Stimulated activated CD8-positive, alpha-beta memory T cell treated with anti-CD3 and anti-CD28 coated beads, Interleukin-7, amount 100 ng/mL, for 1 hour (primary cell): ENCODE data around the gene OR9G1.
"Not testable (repeated sequence)": the region's sequence is repeated elsewhere in the genome, so short reads cannot be mapped to it uniquely, and the experiment has no call there.

Experiments used
- DNase-seq, 2 donors: peaks; one replicate each; pipeline ENCODE4 v3.0.0-alpha.2; 2020; ENCODE audit warnings: low read depth in 2 of 2

The OR9G1 gene, protein sequence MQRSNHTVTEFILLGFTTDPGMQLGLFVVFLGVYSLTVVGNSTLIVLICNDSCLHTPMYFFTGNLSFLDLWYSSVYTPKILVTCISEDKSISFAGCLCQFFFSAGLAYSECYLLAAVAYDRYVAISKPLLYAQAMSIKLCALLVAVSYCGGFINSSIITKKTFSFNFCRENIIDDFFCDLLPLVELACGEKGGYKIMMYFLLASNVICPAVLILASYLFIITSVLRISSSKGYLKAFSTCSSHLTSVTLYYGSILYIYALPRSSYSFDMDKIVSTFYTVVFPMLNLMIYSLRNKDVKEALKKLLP

DNA sequence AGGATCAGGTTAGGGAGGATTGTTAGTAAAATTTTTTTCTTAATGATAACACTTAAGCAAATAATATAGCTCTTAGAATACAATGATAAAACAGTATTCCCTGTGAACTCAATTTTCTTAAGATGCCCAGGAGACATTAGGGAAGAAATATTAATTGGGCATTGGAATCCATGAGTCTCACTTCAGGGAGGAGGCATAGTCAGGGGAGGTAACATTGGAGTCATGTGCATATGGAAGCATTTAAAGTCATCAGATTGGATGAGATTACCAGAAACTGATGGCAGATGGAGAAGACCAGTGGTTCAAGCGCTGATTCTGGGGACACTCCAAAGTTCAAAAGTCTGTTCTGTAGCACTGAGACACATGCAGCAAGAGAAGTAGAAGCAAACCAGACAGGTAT, at the start of gene OR9G1:
Gene OR9G1, plus strand, starts transcription at position 301 of the 400 bp plus-strand sequence. CDS start 1,293 bp downstream, outside the sequence.
- DNase-seq = no peak

DNA sequence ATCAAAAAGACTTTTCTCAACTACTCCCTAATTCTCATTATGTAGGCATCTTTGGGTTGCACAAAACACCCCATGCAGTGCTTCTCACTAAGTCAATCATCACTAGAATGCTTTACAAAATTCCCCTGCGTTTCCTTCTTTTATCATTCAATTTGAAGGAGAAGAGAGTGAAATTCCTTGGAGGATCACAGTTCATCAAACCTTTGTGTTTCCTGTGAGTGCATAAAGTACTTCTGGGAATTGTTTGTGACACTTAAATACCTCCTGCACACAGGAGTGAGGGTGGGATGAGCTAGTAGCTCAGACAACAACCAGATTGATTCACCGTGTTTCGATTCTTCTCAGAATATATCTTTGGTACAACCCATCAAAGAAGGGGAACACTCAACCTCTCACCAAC, 39.1 kb upstream of the OR9G1 start:
- DNase-seq = no peak

DNA sequence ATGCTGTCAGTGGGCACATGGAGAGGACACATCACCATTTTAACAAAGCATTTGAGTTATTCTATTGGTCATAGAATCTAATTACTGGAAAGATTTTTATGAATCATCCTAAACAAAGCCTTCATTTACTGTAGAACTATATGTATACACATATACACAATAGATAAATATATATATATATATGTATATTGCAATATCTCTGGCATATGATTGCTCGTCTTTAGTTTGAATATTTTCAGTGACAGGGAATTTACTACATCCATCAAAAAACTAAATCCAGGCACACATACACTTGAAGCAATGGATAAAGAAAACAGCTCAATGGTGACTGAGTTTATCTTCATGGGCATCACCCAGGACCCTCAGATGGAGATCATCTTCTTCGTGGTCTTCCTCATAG, 35.5 kb upstream of the OR9G1 start, which contains the start of gene OR5AR1:
Gene OR5AR1, plus strand, starts transcription at position 301 of the 400 bp plus-strand sequence. Its CDS starts 0 bp downstream, at position 301.
- DNase-seq = no peak

DNA sequence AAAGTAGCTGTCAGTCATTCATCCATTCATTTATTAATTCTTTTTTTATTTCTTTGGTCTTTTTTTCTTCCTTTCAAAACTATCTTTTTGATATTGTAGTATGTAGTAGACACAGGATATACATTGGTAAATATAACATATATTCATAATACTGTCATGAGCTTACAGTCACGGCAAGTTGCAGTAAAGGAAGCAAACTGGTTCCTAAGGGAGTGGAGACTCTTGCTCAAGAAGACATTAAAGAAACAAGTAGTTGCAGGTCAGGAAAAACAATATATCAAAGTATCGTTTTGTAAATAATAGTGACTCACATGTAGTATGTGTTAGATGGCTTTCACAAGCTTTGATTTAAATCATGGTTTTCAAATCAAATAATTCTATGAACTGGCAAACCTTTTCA, 27.9 kb upstream of the OR9G1 start:
- DNase-seq = no peak

DNA sequence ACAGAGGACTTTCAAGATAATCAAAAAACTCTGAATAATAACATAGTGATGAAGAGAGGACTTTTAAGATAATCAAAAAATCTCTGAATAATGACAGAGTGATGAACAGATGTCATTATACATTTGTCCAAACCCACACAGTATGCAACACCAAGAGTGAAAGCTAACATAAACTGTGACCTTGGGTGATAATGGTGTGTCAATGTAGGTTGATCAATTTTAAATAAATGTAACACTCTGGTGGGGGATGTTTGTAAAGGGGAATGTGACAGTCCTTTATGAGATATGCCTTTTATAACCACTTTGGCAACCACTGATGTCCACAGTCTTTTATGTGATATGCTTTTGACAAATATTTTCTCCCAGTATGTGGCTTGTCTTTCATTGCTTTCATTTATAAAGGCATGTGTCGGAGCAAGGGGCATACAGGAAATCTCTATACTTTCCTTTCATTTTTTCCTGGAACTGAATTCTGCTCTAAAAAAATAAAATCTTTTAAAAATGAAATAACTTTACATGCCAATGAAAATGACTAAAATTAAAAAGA, 10.3 kb upstream of the OR9G1 start:
- DNase-seq = no peak

DNA sequence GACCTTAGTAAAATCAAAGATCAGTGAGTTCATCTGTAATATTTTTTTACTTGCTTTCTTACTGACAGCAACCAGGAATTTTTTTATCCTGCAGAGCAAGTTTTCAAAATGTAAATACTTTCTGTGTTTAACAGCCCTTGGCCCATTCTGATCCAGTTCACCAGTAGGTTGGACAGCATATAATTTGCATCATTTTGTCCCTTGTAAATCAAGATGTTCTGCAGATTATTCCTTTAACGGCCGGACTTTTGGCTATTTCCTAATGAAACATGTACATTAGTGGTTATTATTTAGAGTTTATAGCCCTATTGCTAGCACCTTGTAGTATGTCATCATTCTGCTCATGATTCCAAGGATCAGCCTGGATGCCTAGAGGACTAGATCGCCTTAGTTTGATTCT, 7.7 kb upstream of the OR9G1 start:
- not testable (repeated sequence) for DNase-seq

DNA sequence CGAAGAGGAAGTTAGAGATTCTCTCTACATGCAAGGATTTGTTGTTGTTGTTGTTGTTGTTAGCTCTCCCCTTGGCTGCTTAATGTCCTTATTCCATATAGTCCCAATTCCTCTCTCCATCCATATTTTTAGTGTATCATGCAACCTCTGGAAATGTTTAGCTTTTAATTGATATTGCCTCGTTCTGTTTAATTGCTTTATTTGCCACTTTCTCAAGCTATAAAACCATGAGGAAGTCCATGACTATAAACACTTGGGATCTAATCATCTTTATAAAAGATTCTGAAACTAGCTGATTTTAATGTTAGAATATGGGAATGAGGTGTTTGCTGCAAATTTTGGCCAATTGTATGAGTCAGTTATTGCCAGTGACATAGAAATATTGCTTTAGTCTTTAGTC, 5.5 kb upstream of the OR9G1 start:
- no peak for DNase-seq

DNA sequence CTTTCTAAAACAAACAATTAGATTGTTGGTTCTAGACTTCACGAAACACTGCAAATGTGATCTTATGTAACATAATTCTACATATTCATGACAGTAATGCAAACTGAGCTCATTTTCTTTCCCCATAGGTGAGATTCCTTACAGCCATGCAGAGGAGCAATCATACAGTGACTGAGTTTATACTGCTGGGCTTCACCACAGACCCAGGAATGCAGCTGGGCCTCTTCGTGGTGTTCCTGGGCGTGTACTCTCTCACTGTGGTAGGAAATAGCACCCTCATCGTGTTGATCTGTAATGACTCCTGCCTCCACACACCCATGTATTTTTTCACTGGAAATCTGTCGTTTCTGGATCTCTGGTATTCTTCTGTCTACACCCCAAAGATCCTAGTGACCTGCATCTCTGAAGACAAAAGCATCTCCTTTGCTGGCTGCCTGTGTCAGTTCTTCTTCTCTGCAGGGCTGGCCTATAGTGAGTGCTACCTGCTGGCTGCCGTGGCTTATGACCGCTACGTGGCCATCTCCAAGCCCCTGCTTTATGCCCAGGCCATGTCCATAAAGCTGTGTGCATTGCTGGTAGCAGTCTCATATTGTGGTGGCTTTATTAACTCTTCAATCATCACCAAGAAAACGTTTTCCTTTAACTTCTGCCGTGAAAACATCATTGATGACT, 1.5 kb downstream of the OR9G1 start:
- DNase-seq = no peak

DNA sequence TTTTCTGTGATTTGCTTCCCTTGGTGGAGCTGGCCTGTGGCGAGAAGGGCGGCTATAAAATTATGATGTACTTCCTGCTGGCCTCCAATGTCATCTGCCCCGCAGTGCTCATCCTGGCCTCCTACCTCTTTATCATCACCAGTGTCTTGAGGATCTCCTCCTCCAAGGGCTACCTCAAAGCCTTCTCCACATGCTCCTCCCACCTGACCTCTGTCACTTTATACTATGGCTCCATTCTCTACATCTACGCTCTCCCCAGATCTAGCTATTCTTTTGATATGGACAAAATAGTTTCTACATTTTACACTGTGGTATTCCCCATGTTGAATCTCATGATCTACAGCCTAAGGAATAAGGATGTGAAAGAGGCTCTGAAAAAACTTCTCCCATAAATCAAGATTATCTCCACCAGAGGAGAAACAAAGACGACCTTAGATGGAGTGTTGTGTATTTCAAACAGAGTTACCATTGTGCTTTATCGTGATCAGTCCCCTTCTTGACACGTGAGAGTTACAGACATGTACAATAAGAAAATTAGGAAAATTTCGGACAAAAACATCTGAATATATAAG, 2.1 kb downstream of the OR9G1 start:
- DNase-seq = no peak

DNA sequence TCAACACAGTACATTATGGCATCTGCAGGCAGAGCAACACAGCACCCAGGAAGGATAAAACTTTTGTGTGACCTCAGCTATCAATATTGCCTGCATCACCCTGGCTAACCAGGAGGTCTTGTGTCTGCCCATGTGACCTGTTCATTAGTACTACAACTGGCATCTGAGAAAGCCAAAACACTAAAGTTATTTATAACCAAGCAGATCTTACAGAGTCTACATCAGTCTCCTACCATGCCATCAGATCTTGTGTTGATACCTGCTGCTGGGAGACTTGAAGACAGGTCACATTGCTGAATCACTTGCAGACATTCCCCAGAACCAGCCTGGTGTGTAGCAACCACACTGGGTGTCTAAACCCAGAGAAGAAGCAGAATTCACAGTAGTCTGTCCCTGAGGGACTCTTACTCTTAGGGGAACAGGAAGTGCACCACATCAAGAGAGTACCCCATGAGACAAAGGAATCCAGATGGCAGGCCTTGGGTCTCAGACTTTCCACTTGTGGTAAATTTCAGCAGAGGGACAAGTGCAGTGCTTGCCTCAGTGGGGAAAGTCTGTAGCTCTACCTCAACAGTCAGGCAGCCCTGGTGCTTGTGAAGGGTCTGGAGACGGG, 7.0 kb downstream of the OR9G1 start:
- no peak for DNase-seq

DNA sequence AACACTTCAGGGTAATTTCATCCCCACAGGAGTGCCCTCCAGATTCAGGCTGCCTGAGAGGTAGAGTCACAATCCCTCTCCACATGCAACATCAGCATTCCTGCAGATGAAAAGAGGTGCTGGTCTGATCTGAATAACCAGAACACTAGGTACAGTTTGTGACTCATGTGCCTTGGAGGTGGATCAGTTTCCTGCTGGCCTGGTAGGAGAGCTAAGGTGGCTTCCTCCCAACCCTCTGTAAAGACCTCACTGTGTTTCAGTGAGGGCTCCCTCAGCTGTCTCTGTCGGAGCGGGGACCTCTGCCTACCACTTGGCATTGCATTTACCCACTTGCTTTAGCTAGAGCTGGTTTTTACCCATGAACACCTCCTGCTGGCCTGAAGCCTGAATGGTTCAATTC, 7.6 kb downstream of the OR9G1 start:
- DNase-seq = no peak

DNA sequence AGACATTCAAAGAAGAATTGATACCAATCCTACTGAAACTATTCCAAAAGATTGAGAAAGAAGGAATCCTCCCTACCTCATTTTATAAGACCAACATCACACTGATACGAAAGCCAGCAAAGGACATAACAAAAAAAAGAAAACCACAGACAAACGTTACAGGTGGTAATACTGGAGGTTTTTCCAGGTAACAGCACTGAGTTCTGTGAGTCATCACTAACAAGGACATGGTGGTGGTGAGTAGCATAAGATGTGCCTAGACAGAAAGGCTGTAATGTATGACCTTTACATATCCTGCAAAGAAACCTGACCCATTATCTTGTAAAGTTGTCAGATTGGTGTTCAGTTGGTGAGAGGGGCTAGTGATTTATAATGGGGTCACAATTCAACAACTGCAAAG, 15.3 kb downstream of the OR9G1 start:
- no peak for DNase-seq

DNA sequence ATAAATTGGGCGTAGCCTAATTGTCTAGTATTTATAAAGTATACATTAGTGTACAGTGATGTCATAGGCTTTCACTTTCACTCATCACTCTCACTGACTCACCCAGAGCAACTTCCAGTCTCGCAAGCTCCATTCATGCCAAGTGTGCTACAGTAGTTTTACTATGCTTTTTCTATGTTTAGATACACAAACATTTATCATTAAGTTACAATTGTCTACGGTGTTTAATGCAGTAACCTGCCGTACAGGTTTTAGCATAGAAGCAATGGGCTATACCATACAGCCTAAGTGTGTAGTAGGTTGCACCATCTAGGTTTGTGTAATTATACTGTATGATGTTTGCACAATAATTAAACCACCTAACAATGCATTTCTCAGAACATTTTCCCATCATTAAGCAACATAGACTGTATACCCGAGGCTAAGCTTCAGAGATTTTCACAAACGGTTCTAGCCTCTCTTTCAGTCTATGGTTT, 17.5 kb downstream of the OR9G1 start:
- no peak for DNase-seq

DNA sequence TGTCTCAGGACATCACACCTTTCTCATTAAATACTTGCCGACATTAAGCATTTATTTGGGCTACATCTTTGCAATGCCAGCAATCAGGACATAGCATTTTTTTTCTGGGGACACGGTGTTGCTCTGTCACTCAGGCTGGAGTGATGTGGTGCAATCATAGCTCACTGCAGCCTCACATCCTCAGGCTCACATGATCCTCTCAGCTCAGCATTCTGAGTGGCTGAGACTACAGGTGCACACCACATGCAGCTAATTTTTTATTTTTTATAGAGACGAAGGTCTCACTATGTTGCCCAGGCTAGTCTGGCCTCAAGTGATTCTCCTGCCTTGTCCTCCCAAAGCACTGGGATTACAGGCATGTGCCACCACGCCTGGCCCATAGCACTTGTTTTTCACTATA, 21.6 kb downstream of the OR9G1 start:
- DNase-seq = no peak

DNA sequence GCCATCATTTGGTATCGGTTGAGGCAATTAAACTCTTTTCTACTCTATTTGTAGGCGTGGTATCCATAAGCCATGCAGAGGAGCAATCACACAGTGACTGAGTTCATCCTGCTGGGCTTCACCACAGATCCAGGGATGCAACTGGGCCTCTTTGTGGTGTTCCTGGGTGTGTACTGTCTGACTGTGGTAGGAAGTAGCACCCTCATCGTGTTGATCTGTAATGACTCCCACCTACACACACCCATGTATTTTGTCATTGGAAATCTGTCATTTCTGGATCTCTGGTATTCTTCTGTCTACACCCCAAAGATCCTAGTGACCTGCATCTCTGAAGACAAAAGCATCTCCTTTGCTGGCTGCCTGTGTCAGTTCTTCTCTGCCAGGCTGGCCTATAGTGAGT, 41.2 kb downstream of the OR9G1 start:
- no peak for DNase-seq

DNA sequence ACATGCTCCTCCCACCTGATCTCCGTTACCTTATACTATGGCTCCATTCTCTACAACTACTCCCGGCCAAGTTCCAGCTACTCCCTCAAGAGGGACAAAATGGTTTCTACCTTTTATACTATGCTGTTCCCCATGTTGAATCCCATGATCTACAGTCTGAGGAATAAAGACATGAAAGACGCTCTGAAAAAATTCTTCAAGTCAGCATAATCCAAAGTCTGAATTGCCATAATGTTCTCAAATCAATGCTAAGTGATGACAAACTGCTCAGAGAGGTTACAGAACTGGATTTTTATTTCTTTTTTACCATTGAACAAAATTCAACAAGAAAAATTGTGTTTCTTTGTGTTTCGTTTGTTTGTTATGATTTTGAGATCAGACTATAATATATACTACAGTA, 42.0 kb downstream of the OR9G1 start:
- DNase-seq = no peak

DNA sequence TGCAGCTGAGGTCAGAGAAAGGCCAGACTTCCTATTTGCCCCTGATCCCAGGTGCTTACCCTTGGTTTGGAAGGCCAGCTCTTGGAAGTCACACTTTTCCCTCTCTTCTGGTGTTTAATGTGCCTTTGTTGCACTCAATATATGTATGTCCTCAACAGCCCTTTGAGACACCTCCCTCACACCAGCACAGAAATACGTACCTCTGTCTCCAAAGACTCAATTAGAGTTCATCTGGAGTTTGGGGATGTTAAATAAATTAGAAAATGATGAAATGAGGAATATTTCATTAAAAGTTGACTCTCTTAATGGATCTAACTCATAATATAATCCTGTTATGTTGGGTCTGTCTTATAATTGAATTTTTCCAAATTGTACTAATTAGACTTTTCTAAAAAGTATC, 49.7 kb downstream of the OR9G1 start, which contains the start of gene OR9G4:
Gene OR9G4, minus strand, starts transcription at position 101 of the 400 bp plus-strand sequence. CDS start 4,931 bp downstream, outside the sequence.
- DNase-seq = no peak

DNA sequence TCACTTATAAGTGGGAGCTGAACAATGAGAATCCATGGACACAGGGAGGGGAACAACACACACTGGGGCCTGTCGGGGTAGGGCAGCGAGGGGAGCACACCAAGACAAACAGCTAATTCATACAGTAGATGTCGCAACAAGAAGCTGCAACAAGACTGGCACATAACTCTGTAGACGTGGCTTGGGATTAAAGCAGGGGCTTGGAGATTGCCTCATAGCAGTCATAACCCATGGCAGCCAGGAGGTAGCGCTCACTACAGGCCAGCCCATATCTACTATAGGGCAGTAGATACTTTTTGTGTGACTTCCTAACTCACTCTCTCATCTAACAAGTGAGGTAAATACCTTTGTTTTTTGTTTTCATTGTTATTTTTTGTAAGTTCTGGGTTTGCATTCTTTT, 51.3 kb downstream of the OR9G1 start:
- DNase-seq = no peak

DNA sequence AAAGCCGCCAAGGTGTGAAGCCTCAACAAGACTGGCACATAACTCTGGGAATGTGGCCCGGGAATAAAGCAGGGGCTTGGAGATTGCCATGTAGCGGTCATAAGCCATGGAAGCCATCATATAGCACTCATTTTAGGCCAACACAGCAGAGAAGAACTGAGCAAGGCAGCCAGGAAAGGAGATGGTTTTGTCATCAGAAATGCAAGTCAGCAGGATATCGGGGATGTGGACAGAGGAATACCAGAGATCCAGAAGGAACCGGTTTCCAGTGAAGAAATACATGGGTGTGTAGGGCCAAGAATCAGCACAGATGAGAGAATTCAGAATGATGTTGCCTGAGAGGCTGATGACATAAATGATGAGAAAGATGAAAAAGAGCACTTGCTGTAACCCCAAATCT, 52.6 kb downstream of the OR9G1 start:
- no peak for DNase-seq
